ENCODE measurements around the gene KRT2.

- TF ChIP-seq CTCF (IDR thresholded peaks at IDR 0.05) (no peak), POLR2A (IDR thresholded peaks at IDR 0.05) (no peak)
Observed at GRCh38 chr12:52675301-52675701, 23.3 kb upstream of the KRT2 start.
